ENCODE results near the gene DROSHA.

The DROSHA gene

DNA sequence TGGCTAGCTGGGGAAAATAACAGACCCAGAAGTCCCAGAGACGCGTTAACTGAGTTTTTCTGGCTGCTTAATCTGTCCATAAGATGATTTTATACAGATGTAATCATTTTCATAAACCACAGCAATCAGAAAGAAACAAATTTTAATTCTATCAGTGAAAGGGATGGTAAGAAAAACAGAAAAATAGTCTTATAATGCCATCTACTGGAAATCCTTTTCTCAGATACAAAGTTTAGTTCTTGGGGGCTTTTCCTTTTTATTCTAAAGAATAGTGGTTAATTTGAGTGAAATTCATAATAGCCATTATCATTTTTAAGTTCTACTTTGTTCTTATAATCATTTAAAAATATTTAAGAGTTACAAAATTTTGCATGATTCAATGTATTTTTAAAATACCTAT lies 44.4 kb downstream of the DROSHA start:
- no peaks in the 10 kb centered on the region for H3K9me3 ChIP-seq (ENCODE audit: control insufficient read depth, insufficient read depth, low read length)
- H3K9me2 ChIP-seq (replicated peaks; ENCODE audit: control insufficient read depth, low read length), result no peaks in the 10 kb centered on the region
- TF ChIP-seq EZH2phosphoT487 (IDR thresholded peaks at IDR 0.05; ENCODE audit: borderline replicate concordance, low read length), result no peak
- TF ChIP-seq, protein P1, sequence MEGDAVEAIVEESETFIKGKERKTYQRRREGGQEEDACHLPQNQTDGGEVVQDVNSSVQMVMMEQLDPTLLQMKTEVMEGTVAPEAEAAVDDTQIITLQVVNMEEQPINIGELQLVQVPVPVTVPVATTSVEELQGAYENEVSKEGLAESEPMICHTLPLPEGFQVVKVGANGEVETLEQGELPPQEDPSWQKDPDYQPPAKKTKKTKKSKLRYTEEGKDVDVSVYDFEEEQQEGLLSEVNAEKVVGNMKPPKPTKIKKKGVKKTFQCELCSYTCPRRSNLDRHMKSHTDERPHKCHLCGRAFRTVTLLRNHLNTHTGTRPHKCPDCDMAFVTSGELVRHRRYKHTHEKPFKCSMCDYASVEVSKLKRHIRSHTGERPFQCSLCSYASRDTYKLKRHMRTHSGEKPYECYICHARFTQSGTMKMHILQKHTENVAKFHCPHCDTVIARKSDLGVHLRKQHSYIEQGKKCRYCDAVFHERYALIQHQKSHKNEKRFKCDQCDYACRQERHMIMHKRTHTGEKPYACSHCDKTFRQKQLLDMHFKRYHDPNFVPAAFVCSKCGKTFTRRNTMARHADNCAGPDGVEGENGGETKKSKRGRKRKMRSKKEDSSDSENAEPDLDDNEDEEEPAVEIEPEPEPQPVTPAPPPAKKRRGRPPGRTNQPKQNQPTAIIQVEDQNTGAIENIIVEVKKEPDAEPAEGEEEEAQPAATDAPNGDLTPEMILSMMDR (IDR thresholded peaks at IDR 0.05; ENCODE audit: low read depth, low read length, poor library complexity, severe bottlenecking), result no peak
- H3K4me2 ChIP-seq (ENCODE audit: low read length), result no peak overlapping the region
- no peaks in the 10 kb centered on the region for H3K4me1 ChIP-seq (ENCODE audit: control insufficient read depth, low read length)
- no peaks in the 10 kb centered on the region for H3K27me3 ChIP-seq (ENCODE audit: control insufficient read depth, low read length)
- no peaks in the 10 kb centered on the region for H4K20me1 ChIP-seq (ENCODE audit: control insufficient read depth, insufficient read depth, low read depth, low read length)
- no peak overlapping the region for H3K27ac ChIP-seq (ENCODE audit: low read depth, low read length)
- no peaks in the 10 kb centered on the region for H3F3A ChIP-seq (ENCODE audit: control insufficient read depth, insufficient read depth)
- no peak overlapping the region for H3K4me3 ChIP-seq (ENCODE audit: low read length)
- peaks cover 64% of the 10 kb centered on the region for H3K36me3 ChIP-seq (ENCODE audit: control insufficient read depth, low read length)
- no peaks in the 10 kb centered on the region for H3K79me2 ChIP-seq (ENCODE audit: control insufficient read depth, low read length)

DNA sequence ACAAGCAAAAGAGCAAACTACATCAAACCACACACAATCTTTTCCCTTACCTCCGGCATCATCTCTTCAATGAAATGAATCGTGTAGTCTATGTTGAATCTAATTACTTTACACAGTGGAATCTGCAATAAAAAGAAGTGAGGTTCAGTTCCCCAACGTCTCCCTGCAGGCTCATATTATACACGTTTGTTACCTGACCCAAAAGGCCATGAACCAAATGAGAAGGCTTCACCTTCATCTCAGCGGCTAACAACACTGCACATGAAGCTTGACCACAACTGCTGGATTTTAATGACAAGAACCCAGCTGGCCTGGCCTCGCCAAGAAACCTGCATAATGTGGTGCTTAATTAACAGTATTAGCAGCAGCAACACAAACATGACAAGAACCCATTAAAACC lies 45.5 kb downstream of the DROSHA start:
- TF ChIP-seq, protein P1 (IDR thresholded peaks at IDR 0.05; ENCODE audit: low read depth, low read length, poor library complexity, severe bottlenecking), result no peak
- no peak for TF ChIP-seq EZH2phosphoT487 (IDR thresholded peaks at IDR 0.05; ENCODE audit: borderline replicate concordance, low read length)

GRCh38 chr5:31485376-31486207 lies 46.3 kb downstream of the DROSHA start:
- Histone ChIP-seq H4K20me1 (ENCODE audit: control insufficient read depth, insufficient read depth, low read depth, low read length) (no peaks in the 10 kb centered on the region), H3K4me3 (ENCODE audit: low read length) (no peak overlapping the region), H3K9me2 (replicated peaks; ENCODE audit: control insufficient read depth, low read length) (no peaks in the 10 kb centered on the region), H3K4me2 (ENCODE audit: low read length) (no peak overlapping the region), H3K4me1 (ENCODE audit: control insufficient read depth, low read length) (no peaks in the 10 kb centered on the region), H3K36me3 (ENCODE audit: control insufficient read depth, low read length) (peaks cover 68% of the 10 kb centered on the region), H3K27me3 (ENCODE audit: control insufficient read depth, low read length) (no peaks in the 10 kb centered on the region), H3K79me2 (ENCODE audit: control insufficient read depth, low read length) (no peaks in the 10 kb centered on the region), H3F3A (ENCODE audit: control insufficient read depth, insufficient read depth) (no peaks in the 10 kb centered on the region), H3K27ac (ENCODE audit: low read depth, low read length) (no peak overlapping the region), H3K9me3 (ENCODE audit: control insufficient read depth, insufficient read depth, low read length) (no peaks in the 10 kb centered on the region)
- TF ChIP-seq EZH2phosphoT487 (IDR thresholded peaks at IDR 0.05; ENCODE audit: borderline replicate concordance, low read length), result no peak
- TF ChIP-seq, protein P1 (IDR thresholded peaks at IDR 0.05; ENCODE audit: low read depth, low read length, poor library complexity, severe bottlenecking), result no peak

More for the DNA sequence above, 45.5 kb downstream of the DROSHA start:
- H3K4me3 ChIP-seq (ENCODE audit: low read length), result no peak overlapping the region
- H3K27me3 ChIP-seq (ENCODE audit: control insufficient read depth, low read length), result no peaks in the 10 kb centered on the region
- no peaks in the 10 kb centered on the region for H3F3A ChIP-seq (ENCODE audit: control insufficient read depth, insufficient read depth)
- no peak overlapping the region for H3K4me2 ChIP-seq (ENCODE audit: low read length)
- peaks cover 69% of the 10 kb centered on the region for H3K36me3 ChIP-seq (ENCODE audit: control insufficient read depth, low read length)
- H3K9me2 ChIP-seq (replicated peaks; ENCODE audit: control insufficient read depth, low read length), result no peaks in the 10 kb centered on the region
- H3K9me3 ChIP-seq (ENCODE audit: control insufficient read depth, insufficient read depth, low read length), result no peaks in the 10 kb centered on the region
- no peaks in the 10 kb centered on the region for H4K20me1 ChIP-seq (ENCODE audit: control insufficient read depth, insufficient read depth, low read depth, low read length)
- no peaks in the 10 kb centered on the region for H3K4me1 ChIP-seq (ENCODE audit: control insufficient read depth, low read length)
- no peak overlapping the region for H3K27ac ChIP-seq (ENCODE audit: low read depth, low read length)
- H3K79me2 ChIP-seq (ENCODE audit: control insufficient read depth, low read length), result no peaks in the 10 kb centered on the region
